HG02571 (cell line): ENCODE results near the gene BHLHE23.

Experiments
- ATAC-seq: cut with Tn5 transposase; IDR thresholded peaks from one replicate; pipeline ENCODE4 v1.9.1; 2021; ENCODE audit warnings: mild to moderate bottlenecking, moderate library complexity; ENCODE audit not compliant: unreplicated experiment

BHLHE23 gene

DNA sequence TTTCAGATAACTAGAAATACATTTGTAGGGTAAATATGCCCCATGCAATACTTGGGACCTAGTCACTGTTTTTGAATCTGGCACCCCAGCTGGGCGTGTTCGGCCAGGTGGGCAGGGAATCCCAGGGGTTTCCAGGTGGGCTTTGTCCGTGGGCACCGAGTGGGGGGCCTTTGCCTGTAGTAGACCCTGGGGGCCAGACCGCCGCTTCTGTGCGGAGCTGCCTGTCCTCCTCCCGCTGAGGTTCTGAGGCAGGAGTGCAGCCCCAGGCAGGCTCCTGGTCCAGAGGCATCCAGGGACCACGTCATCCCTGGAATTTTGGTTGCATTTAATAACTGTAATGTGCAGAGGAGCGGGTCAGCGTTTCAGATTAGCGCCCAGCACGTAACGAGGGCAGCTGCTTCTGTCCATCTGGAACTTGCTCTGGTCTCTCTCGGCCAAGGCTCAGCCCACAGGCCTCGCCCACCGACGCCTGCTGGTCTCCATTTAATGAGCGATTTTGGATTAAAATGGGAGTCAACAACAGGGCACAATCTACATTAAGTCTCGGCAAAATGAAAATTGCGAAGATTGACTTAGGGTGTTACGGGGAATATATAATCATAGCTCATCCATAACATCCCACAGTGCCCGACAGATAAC lies 12.8 kb downstream of the BHLHE23 start:
- ATAC-seq: no peak

DNA sequence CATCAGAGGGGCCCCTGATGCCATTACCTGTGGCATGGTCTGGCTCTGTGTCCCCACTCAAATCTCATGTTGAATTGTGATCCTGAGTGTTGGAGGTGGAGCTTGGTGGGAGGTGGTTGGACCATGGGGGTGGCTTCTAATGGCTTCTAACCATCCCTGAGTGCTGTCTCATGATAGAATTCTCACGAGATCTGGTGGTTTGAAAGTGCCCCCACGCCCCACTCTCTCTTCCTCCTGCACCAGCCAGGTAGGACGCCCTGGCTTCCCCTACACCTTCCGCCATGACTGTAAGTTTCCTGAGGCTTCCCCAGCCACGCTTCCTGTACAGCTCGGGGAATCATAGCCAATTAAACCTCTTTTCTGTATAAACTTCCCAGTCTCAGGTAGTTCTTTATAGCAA lies 14.9 kb downstream of the BHLHE23 start:
- ATAC-seq: no peak

DNA sequence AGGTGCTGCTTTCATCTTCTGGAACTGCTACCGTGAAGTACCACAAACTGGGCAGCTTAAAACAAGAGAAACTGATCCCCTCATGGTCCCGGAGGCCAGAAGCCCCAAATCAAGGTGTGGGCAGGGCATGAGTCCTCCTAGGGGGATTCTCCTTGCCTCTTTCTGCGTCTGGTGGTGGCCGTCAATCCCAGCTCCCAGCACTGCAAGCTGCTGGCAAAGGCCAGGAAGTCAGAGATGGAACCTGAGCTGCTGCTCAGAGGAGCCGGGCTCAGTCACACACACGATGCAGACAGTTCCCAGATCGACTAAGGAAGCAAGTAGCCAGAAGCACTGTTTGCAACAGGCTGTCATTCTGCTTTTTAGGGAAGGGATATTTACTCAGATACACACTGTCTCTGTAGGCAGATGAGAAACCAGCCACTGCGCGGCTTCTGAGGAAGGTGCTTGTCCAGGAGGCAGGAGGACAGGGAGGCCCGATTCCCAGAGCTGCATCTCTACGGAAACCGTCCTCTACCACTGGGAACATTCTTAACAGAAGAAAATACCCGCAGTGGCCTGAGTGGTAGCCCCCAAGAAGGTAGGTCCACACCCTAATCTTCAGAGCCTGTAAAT lies 15.5 kb downstream of the BHLHE23 start:
- no peak for ATAC-seq

DNA sequence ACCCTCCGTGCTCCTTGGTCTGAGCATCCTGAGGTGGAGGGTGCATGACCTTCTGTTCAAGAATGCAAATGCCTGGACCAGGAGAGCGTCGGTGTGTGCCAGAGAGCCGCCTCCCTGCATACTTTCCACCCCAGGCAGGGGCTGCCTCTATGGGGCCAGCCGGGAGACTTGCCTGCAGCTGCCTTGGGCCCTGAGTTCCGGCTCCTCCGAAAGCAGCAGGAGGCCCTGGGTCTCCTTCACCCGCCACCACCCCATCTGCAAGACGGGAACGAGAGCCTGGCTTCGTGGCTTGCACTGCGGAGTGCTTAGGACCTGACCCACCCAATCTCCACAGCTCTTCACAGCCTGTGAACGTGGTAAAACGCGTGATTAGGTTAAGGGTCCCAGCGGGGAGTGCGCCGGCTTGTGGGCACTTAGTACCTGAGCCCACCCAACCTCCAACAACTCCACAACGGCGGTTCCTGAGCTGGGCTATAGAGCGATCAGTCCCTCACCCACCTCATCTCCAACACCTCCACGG lies 16.4 kb downstream of the BHLHE23 start:
- ATAC-seq: no peak

DNA sequence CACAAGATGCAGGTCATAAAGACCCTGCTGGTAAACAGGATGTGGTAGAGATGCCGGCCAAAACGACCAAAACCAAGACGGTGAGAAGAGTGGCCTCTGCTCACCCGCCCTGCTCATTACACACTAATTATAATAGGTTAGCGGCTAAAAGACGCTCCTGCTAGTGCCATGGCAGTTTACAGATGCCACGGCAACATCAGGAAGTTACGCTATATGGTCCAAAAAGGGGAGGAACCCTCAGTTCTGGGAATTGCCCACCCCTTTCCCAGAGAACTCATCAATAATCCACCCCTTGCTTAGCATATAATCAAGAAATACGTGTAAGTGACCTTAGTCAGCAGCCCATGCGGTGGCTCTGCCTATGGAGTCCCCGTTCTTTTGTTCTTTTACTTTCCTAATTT lies 17.6 kb downstream of the BHLHE23 start:
- no peak for ATAC-seq

DNA sequence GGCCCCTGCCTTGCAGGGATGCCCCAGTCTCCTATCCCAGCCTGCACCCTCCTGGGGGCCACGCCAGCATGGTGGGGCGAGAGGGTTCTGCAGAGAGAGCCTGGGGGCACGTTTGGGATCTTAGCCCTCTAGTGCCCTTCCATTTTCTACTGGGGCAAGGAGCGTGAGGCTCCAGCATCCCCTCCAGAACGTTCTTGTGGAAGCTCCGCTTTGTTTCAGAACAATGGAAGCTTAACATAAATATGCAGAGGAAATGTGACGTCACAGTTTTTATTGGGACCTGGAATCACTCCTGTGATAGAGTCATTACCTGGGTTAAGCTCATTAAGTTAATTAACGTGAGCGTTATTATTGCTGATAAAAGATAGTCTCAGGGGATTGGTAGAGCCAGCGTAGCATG lies 19.6 kb downstream of the BHLHE23 start:
- ATAC-seq: no peak

DNA sequence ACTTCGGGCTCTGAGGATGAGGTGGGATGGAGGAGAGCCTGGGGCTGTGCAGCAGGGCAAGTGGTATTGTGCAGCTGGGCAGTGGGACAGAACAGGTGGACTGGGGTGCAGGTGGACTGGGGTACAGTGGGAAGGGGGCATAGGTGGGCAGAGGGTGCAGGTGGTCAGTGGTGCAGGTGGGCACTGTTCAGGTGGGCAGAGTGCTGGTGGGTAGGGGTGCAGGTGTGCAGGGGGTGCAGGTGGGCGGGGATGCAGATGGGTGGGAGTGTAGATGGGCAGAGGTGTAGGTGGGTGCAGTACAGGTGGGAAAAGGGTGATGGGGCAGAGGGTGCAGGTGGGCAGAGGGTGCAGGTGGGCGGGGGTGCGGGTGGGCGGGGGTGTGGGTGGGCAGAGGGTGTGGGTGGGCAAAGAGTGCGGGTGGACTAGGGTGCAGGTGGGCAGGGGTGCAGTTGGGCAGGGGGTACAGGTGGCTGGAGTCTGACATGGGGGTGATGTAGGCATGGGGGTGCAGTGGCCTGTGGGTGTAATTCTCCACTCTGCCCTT lies 20.4 kb downstream of the BHLHE23 start:
- ATAC-seq: no peak

DNA sequence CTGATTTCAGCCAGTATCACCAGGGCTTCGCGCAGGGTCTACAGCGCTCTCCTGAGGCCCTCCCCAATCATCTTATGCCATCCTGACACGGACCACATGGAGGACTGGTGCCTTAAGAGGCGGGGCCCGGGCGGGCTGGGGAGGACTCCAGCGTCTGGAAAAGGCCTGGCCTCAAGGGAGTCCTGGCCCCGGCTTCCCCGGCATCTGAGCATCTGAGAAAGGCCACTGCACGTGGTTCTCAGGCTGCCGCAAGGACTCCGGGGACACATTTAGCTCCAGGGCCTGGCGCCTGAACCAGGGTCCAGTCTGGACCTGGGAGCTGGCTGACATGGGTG lies 21.4 kb downstream of the BHLHE23 start:
- ATAC-seq: no peak

DNA sequence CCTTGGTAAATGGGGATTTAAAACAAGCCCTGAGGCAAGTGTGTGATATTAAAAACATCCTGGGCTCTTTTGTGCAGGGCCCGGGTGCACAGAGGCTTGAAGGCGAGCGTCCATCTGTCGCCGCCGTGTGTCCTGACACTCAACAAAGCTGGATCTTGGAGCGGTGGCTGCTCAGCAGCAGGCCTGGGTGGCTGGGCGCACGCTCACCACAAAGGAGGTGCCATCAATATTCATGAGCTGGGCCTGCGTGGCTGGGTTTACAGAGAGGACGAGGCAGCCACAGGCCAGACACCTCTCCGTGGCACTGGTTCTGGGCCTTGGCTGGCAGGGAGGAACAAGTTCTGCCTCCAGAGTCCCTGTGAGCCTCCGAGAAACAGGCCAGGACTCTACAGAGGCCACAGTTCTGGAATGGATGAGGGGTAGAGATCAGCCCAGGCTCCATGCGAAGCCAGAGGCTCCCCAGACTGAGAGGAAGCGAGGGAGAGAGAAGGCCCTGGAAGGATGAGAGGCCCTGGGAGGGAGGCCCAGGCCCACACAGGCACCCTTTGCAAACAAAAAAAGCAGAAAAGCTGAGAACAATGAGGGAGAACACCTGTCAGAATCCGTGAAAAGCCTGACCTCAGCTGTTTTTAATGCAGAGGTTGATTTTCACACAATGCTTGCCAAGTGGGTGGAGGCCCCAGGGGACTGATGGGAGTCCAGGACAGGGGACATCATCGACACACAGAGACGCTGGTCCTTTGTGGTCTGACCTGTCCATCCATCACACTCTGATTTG lies 21.9 kb downstream of the BHLHE23 start:
- no peak for ATAC-seq

DNA sequence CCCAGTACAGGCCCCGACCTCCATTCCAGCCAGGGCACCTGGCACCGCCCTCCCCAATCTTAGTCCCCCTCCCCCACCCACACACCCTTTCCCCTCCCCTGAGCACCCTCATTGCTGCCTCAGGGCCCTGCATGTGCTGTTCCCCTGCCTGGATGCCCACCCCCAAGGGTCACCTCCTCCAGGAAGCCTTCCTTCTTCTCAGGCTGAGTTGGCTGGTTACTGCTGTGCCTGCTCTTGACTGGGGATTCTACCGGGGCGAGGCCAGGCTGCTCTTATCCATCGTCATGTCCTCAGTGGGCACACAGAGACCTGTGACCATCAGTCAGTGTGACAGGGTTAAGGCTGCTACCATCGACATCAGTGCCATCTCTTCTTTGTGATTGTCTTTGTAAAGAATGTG lies 23.6 kb downstream of the BHLHE23 start:
- no peak for ATAC-seq

DNA sequence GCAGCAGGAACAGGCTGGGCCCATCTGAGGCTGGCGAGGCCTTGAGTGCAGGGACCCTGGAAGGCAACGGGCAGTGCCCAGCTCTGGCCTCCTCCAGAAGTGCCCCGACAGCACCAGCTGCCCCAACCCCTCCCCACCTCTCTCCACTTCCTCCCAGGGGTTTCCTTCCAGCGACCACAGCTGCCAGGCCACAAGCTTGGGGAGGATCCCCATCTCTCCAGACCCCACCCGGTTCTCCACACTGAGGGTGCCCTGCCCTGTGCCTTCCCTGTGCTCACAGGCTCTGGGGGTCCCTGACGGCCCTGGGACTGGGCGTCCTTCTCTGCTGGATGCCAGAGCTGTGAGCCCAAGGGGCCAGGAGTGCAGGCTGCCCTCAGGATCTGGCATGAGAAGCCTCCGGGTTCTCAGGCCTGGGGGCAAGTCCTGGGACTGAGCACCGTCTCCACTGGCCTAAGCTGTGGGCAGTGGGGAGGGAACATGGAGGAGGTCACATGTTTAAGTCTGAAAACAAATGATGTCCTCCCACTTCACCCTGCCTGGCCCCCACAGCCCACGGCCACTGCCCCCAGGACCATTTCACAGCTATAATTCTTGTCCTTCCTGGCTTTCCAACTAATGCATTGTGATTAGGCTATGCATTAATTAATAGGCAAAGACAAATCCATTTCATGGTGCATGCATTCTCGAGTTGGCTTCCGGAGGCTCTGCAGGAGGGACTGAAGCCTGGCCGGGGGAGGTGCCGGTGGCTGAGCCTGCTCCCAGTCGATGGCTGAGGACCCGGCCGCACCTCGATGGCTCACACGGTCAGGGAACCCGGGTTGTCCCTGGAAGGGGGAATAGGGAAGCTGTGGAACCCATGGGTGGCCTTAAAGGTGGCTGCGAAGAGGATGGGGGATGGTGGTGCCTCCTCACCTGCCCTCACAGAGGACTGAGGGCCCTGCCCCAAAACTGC lies 24.4 kb downstream of the BHLHE23 start:
- ATAC-seq: no peak

DNA sequence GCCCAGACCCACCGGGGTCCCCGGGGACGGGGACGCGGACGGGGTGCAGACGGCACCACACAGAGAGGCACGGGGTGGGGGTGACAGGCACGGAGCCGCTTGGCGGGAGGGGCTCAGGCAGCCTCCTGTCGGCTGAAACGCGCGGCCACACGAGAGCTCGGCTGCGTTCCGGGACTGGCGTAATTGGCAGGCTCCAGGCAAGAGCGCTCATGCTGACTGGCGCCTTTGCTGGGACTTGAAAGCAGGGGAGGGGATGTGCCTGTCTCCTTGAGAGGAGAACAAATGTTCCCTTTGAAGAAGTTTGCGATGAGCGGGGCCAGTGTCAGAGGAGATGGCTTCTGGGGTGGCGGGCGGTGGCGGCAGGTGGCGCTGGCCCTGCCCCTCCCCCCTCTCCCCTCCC lies 25.8 kb downstream of the BHLHE23 start:
- ATAC-seq: no peak

DNA sequence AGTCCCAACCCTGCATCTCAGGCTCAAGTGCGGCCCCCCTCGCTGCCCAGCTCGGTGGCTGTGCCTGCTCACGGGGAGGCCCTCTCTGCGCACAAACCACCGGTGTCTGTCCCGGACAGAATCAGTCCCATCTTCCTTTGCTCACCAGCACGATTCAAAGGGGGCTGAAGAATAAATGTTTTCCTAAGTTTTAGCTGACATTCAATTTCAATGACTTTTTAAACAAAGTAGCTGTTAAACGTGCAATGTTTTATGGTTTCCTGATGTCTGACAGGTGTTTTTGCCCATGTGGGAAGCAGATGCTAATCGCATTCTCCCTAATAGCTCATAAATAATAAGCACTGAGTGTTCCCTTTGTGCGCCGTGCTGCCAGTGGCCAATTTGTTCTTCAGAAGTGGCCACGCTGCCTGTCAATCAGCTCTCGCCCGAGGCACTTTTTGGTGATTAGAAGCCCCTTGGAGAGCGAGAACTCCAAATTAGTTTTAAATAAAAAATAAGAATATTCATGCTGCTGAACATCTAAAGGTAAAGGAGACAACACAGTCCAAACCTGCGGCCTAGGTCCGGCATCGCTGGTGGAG lies 26.3 kb downstream of the BHLHE23 start:
- ATAC-seq: no peak

DNA sequence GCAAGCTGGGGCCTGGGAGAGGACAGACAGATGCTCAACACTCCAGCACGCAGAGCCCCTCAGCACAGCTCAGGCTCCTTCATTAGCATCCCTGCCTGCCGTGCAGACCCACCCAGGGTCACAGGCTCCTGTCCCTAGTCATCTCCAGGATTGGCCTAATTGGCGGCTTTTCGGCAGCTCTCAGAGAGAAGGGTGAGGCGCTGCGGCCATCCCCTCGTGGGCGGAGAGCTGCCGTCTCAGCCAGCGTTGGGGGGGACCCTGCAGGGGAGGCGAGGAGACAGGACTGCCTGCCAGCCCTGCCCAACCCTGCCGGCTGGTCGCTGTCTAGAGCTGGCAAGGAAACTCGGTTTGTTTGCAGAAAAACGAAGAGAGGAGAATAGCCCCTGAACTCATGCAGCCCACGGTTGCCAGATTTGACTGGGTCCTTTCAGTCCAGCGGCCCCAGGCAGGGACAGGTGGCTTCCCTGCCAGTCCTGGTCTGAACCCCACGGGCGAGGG lies 26.8 kb downstream of the BHLHE23 start:
- no peak for ATAC-seq

DNA sequence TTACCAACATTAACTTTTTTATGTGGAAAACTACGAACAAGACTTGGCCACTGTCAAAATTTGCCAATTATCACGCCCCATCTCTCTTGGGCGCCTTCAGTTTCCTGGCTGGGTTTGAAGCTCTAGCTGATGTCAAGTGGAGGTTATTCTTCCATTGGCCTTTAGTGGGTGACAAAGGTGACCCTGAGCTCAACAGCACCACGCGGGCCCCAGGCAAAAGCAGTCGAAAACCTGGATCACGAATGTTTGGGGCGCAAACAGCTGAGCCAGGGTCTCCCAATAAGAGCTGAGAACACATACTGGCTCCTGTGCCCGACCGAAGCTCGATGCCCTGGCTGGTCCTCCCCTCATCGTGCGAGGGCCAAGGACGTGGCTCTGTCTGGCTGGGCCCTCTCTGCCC lies 27.5 kb downstream of the BHLHE23 start:
- no peak for ATAC-seq

DNA sequence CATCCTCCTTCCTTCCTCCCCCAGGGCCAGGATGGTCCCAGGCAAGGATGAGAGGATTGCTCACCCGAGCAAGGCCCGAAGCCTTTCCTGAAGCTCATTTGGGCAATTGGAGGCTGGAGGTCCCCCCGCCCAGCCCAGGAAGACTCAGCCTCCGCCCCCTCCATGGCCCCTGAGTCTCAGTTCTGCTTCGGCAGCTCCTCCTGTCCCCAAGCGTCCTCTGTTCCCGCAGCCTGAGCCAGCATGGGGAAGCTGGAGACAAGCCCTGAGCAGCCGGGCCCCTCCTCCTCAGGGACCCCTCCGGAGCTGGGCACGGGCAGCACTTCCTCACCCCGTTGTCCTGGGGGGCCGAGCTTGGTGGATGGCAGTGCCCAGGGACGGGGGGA lies 28.2 kb downstream of the BHLHE23 start:
- no peak for ATAC-seq

DNA sequence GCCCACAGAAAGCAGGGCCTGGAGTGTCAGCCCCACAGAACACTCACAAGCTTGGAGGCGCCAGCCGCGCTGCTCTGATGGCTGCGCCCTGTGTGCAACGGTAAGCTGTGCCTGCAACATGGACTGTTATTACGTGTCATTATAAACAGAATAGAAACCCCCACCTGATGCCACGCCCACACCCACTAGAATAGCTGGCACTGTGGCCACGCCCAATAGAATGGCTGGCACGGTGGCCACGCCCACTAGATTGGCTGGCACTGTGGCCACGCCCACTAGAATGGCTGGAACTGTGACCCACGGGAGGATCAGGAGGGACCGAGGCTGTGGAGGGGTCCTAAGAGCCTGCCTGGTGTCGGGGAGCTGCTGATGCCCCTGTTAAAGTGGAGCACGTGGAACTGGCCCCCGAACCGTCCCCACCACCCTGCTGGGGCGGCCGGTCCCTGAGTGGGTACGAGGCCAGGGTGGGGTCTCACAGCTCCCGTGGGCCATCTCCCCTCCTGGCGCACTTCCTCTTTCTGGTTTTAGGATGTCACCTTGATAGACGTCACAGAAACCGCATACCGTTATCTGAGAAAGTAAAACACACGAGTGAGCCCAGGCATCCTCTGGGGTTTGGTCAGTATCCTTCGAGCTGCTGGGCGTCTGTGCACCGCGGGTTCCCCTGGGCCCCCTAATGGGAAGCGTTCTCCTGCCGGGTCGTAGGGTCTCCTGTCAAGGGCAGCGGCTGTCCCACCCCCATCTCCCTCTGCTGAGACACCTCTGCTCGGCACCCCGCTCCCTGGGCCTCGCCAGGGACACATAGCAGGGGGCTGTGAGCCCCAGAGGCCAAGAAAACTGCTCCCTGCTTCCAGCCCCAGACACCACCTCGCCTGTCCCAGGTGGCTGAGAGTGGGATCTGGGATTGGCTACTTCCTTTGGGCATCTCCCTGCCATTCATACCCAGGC lies 28.9 kb downstream of the BHLHE23 start:
- peak; percentile 44 for ATAC-seq

DNA sequence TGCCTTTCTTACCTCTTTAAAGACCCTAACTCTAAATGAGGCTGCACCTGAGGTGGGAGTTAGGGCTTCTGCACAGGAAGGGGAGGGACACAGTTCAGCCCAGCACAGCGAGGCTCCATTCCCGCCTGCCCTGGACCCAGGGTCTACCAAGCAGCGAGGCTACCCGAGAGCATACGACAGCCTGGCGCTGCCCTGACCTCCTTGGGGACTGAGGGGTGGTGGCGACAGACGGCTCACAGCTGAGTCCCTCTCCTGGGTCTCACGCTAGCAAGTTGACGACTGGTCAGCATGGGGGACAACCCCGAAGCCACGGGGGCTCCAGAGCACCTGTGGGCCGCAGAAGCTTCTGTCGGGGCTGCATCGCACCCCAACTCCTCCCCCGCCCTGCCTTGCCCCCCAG lies 29.9 kb downstream of the BHLHE23 start:
- ATAC-seq: no peak

DNA sequence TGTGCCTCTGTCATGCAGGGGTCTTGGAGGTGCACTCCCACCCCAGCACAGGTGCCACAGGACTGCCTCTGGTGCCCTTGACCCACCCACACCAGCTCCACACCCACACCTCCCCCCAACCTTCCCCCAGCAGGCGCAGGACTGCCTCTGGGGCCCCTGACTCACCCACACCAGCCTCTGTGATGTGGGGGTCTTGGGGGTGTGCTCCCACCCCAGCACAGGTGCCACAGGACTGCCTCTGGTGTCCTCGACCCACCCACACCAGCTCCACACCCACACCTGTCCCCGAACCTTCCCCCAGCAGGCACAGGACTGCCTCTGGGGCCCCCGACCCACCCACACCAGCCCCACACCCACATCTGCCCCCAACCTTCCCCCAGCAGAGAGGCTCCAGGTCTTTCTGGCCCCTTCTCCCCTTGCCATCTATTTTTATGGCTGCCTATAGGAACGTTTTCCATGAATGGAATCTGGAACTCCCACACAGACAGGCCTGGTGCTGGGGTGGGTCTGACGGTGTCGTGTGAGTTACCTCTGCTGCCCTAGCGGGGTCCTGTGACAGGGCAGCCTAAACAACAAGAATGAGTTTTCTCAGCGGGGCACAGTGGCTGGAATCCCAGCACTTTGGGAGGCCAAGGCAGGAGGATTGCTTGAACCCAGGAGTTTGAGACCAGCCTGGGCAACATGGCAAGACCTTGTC lies 30.8 kb downstream of the BHLHE23 start:
- ATAC-seq: no peak
